GM12878 (cell line): ENCODE results near the gene C1QTNF8. TPM values are rescaled to one million over a fixed set of nuclear protein-coding genes. Genes with fewer than 3 reads are reported as not detected.

ENCODE experiments used
- ATAC-seq: fragments of 200-7000 bp; cut with Tn5 transposase; 3 replicates; pipeline ENCODE4 v1.9.1; 2020; ENCODE audit warnings: mild to moderate bottlenecking, moderate library complexity
- BruUV-seq: library from RNA; stranded (reverse); fragments of 400-500 nt; replicated peaks from 2 replicates; lab custom pipeline; 2021; lab: Mats Ljungman, UMichigan
- CTCF ChIA-PET: fragments of 300-600 bp; sonication (Branson Sonifier 250); formaldehyde crosslinking; extraction: SDS; loops from one replicate; lab custom pipeline; 2021; ENCODE audit warnings: inconsistent platforms; lab: Yijun Ruan, JAX
- POLR2A ChIA-PET: fragments of 350-600 bp; formaldehyde crosslinking; extraction: SDS; loops from one replicate; lab custom pipeline; 2021; ENCODE audit warnings: inconsistent platforms; lab: Charles Lee
- RAD21 ChIA-PET: fragments of 300-600 bp; sonication (Branson Sonifier 250); formaldehyde crosslinking; loops from one replicate; lab custom pipeline; 2023; ENCODE audit warnings: antibody characterized with exemption; ENCODE audit not compliant: unreplicated experiment; lab: Charles Lee
- SMC1A ChIA-PET: fragments of 300-600 bp; sonication (Branson Sonifier 250); formaldehyde crosslinking; loops from one replicate; lab custom pipeline; 2023; ENCODE audit not compliant: unreplicated experiment, uncharacterized antibody; lab: Charles Lee
- DNase-seq: peaks from one replicate; pipeline ENCODE4 v3.0.0-alpha.2; 2011; ENCODE audit warnings: low read depth, low spot score
- FAIRE-seq: peaks from 3 replicates; lab custom pipeline; 2011; peaks lifted over from hg19 to GRCh38; lab: Jason Lieb, UNC
- H2AFZ ChIP-seq: 2 replicates; pipeline ENCODE4 v1.6.0; 2011; ENCODE audit warnings: low read depth, low read length, control low read depth; ENCODE audit not compliant: control insufficient read depth
- H3K27ac ChIP-seq: 2 replicates; pipeline ENCODE4 v1.5.1; 2011; ENCODE audit warnings: control low read depth; ENCODE audit not compliant: control insufficient read depth, insufficient read depth
- H3K27me3 ChIP-seq, 2 experiments: replicated peaks in 1 of 2; 2 replicates each; pipeline versions ENCODE4 v1.6.0 to v1.6.1; 2011; ENCODE audit warnings: low read length in 1 of 2; ENCODE audit not compliant: control insufficient read depth in 2 of 2, insufficient read depth in 2 of 2
- H3K36me3 ChIP-seq, 2 experiments: 2 replicates each; pipeline ENCODE4 v1.5.1; 2011; ENCODE audit warnings: low read length in 1 of 2; ENCODE audit not compliant: control insufficient read depth in 2 of 2, insufficient read depth in 2 of 2
- H3K4me1 ChIP-seq: 2 replicates; pipeline ENCODE4 v1.6.1; 2011; ENCODE audit warnings: mild to moderate bottlenecking, low read length, moderate library complexity, mixed read lengths; ENCODE audit not compliant: control insufficient read depth, insufficient read depth
- H3K4me2 ChIP-seq: 2 replicates; pipeline ENCODE4 v1.6.0; 2011; ENCODE audit warnings: control low read depth; ENCODE audit not compliant: control insufficient read depth, insufficient read depth
- H3K4me3 ChIP-seq: fragments of 200-600 bp; sonication (generic); 2 replicates; pipeline ENCODE4 v1.5.1; 2016
- H3K79me2 ChIP-seq: 2 replicates; pipeline ENCODE4 v1.6.0; 2011; ENCODE audit warnings: low read length; ENCODE audit not compliant: control insufficient read depth, insufficient read depth
- H3K9ac ChIP-seq: 2 replicates; pipeline ENCODE4 v1.8.0; 2011; ENCODE audit warnings: low read length, control low read depth, mixed read lengths; ENCODE audit not compliant: control insufficient read depth, insufficient read depth
- H3K9me3 ChIP-seq: replicated peaks from 3 replicates; pipeline ENCODE4 v1.5.1; 2011; ENCODE audit warnings: mild to moderate bottlenecking, low read length; ENCODE audit not compliant: control insufficient read depth, insufficient read depth
- H4K20me1 ChIP-seq: 2 replicates; pipeline ENCODE4 v1.6.0; 2011; ENCODE audit not compliant: control insufficient read depth, insufficient read depth
- BMI1 ChIP-seq: fragments of 450-650 bp; IDR thresholded peaks from 2 replicates; pipeline ENCODE4 v1.6.1; 2016; ENCODE audit warnings: mild to moderate bottlenecking, moderate library complexity, borderline replicate concordance
- CBX5 ChIP-seq: sonication (generic); IDR thresholded peaks from 2 replicates; pipeline ENCODE4 v1.6.1; 2016; ENCODE audit warnings: low read depth, moderate library complexity, mild to moderate bottlenecking, inconsistent platforms
- CHD2 ChIP-seq: IDR thresholded peaks from 2 replicates; pipeline ENCODE4 v1.6.1; 2011; ENCODE audit warnings: low read depth, low read length, improper control_type of control experiment, borderline replicate concordance
- CREB1 ChIP-seq: IDR thresholded peaks from 2 replicates; pipeline ENCODE4 v1.6.1; 2012; ENCODE audit warnings: low read depth, mild to moderate bottlenecking, inconsistent platforms
- CTCF ChIP-seq, 3 experiments: IDR thresholded peaks in 2 of 3; conservative IDR thresholded peaks in 1 of 3; 2 replicates each; pipeline ENCODE4 v1.5.1; 2011; ENCODE audit warnings: low read depth in 3 of 3, low read length in 3 of 3, mild to moderate bottlenecking in 3 of 3, control low read depth in 2 of 3, moderate library complexity in 2 of 3, inconsistent platforms in 1 of 3, mixed read lengths in 1 of 3; ENCODE audit not compliant: control insufficient read depth in 2 of 3, insufficient read depth in 1 of 3; ENCODE audit errors: extremely low read depth in 1 of 3
- EP300 ChIP-seq, 2 experiments: fragments of 150-350 bp in 1 of 2; IDR thresholded peaks; 2 replicates each; pipeline ENCODE4 v1.6.1; 2011 to 2012; ENCODE audit warnings: low read depth in 2 of 2, low read length in 2 of 2, borderline replicate concordance in 1 of 2, improper control_type of control experiment in 1 of 2, inconsistent platforms in 1 of 2; ENCODE audit not compliant: control insufficient read depth in 1 of 2
- JUNB ChIP-seq: IDR thresholded peaks from 2 replicates; pipeline ENCODE4 v1.6.1; 2016; ENCODE audit warnings: antibody characterized with exemption, mild to moderate bottlenecking
- KAT2A ChIP-seq: conservative IDR thresholded peaks from 2 replicates; pipeline ENCODE4 v1.6.1; 2011; ENCODE audit warnings: low read depth, low read length; ENCODE audit not compliant: control insufficient read depth
- MAX ChIP-seq: IDR thresholded peaks from 2 replicates; pipeline ENCODE4 v1.6.1; 2012; ENCODE audit warnings: low read depth, low read length, improper control_type of control experiment
- NFIC ChIP-seq: IDR thresholded peaks from 2 replicates; pipeline ENCODE4 v1.6.1; 2012; ENCODE audit warnings: low read depth, mild to moderate bottlenecking, inconsistent platforms, low read length, moderate library complexity
- RAD21 ChIP-seq: IDR thresholded peaks from 2 replicates; pipeline ENCODE4 v1.6.1; 2011; ENCODE audit warnings: mild to moderate bottlenecking, low read depth, low read length, moderate library complexity; ENCODE audit not compliant: insufficient read depth
- SMC3 ChIP-seq: IDR thresholded peaks from 2 replicates; pipeline ENCODE4 v1.6.1; 2011; ENCODE audit warnings: low read length, improper control_type of control experiment, borderline replicate concordance
- SRF ChIP-seq, 2 experiments: IDR thresholded peaks; 2 replicates each; pipeline ENCODE4 v1.6.1; 2011; ENCODE audit warnings: low read depth in 2 of 2, low read length in 2 of 2, mild to moderate bottlenecking in 1 of 2, moderate library complexity in 1 of 2
- TBL1XR1 ChIP-seq: IDR thresholded peaks from 2 replicates; pipeline ENCODE4 v1.6.1; 2012; ENCODE audit warnings: low read depth, low read length, improper control_type of control experiment
- ZNF384 ChIP-seq: IDR thresholded peaks from 2 replicates; pipeline ENCODE4 v1.6.1; 2012; ENCODE audit warnings: low read depth, mild to moderate bottlenecking, low read length, improper control_type of control experiment, borderline replicate concordance
- WGBS: methylation state at CpG from one replicate; pipeline ENCODE4 v1.1.6; 2016; ENCODE audit warnings: low lambda C conversion rate; ENCODE audit not compliant: insufficient replicate concordance, insufficient coverage; ENCODE audit errors: missing lambda C conversion rate; 5-methylcytosine and 5-hydroxymethylcytosine counted together
- in situ Hi-C: fragments of 300-500 bp; cut with MboI; formaldehyde crosslinking; loops from 9 replicates; pipeline ENCODE4 v1.14.3; 2018; ENCODE audit warnings: mixed read lengths
- intact Hi-C: fragments of 100-400 bp; cut with micrococcal nuclease; formaldehyde crosslinking; loops from one replicate; pipeline ENCODE4 v1.14.2; 2022; ENCODE audit not compliant: unreplicated experiment
- polyA plus RNA-seq, 11 experiments: library from polyadenylated mRNA; depleted of rRNA in 4 of 11; unstranded in 6 of 11; stranded (reverse) in 5 of 11; fragments of >200 nt; fragmentation: Nextera tagmentation in 4 of 11; fragmentation: Illumina TruSeq in 1 of 11; extraction: Ambion mirVana in 4 of 11; extraction: Trizol in 1 of 11; gene quantifications; 1 replicate in 1 of 11; 2 replicates in 10 of 11; pipeline versions ENCODE4 v1.2.1 to v1.2.3, GENCODE V29; 2011 to 2016; ENCODE audit warnings: inconsistent platforms in 2 of 11, missing spikeins in 2 of 11, low read depth in 1 of 11
- total RNA-seq, 4 experiments: library from RNA; depleted of rRNA in 3 of 4; stranded (reverse); fragments of >200 nt in 3 of 4; fragmentation: Illumina TruSeq in 1 of 4; extraction: Trizol in 1 of 4; gene quantifications; 2 replicates each; pipeline versions ENCODE4 v1.2.1 to v1.2.3, GENCODE V29; 2013 to 2021
- TF ChIP-seq, protein P1 (sequence below): fragments of 450-650 bp; IDR thresholded peaks from 2 replicates; pipeline ENCODE4 v1.6.1; 2016; ENCODE audit warnings: mild to moderate bottlenecking

C1QTNF8 gene
- total and polyA plus RNA-seq, 10 of the 15 experiments (the other 5 are each of a cell fraction or from before 2014, with no cell fraction given) = not detected

DNA sequence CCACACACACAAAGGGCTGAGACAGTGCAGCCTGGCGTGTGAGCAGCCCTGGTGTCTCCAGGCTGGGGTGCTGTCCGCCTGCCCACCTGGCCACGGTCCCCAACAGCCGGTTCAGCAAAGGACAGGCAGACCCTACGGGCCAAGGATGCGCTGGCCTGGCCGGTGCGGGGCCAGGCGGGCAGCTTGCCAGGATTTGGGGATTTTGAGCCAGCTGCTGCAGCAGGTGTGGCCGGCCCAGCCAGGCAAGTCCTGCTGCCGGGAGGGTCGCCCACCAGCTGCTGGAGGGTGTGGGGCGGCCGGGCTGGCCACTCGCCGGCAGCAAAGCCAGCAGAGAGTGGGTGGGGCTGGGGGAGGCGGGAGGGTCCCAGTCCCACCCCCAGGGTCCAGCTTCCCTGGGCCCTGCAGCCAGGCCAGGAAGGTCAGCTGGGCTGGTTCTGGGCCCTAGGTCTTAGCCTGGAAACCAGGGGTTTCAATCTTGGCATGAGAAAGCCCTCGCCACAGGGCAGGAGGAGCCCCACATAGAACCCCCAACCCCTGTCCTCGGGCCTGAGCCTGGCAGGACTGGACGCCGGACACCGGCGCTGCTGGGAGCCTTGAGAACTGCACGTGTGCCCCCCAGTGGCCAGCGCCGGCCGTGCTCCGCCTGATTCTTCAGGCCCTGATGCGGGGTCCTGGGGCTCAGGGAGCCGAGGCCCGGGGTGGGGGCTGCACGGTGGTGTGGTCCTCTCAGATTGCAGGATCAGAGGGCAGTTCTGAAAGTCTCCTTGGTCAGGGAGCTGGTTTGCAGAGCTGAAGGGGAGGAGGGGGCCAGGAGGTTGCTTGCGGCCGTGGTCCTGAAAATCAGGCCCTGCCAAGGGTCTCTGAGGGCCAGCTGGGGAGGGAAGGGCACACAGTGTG lies 41.1 kb downstream of the C1QTNF8 start:
- RAD21 ChIA-PET = no interaction called here
- no peak for FAIRE-seq
- no peak overlapping the region for H2AFZ ChIP-seq
- in situ Hi-C loops = no loop called here
- BruUV-seq = no TSS peak
- TF ChIP-seq SRF (IDR thresholded peaks at IDR 0.05; ENCODE audit: low read depth in 2 of 2, low read length in 2 of 2) = no peak
- TF ChIP-seq ZNF384 = no peak
- TF ChIP-seq KAT2A = no peak
- TF ChIP-seq CTCF (IDR thresholded peaks at IDR 0.05 in 2 of 3, conservative IDR thresholded peaks at IDR 0.05 in 1 of 3; ENCODE audit: control insufficient read depth in 2 of 3, extremely low read depth in 1 of 3, insufficient read depth in 1 of 3, low read depth in 3 of 3, low read length in 3 of 3) = peak; percentile 39 to 63 (median 56); a peak in 5 of 6 replicates
- no peak for TF ChIP-seq CREB1
- TF ChIP-seq CHD2 = no peak
- TF ChIP-seq, protein P1, sequence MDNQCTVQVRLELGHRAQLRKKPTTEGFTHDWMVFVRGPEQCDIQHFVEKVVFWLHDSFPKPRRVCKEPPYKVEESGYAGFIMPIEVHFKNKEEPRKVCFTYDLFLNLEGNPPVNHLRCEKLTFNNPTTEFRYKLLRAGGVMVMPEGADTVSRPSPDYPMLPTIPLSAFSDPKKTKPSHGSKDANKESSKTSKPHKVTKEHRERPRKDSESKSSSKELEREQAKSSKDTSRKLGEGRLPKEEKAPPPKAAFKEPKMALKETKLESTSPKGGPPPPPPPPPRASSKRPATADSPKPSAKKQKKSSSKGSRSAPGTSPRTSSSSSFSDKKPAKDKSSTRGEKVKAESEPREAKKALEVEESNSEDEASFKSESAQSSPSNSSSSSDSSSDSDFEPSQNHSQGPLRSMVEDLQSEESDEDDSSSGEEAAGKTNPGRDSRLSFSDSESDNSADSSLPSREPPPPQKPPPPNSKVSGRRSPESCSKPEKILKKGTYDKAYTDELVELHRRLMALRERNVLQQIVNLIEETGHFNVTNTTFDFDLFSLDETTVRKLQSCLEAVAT = no peak
- no peak for TF ChIP-seq TBL1XR1
- peak; percentile 28; the same call in 1 of the 2 replicates for TF ChIP-seq SMC3
- TF ChIP-seq RAD21 = peak; percentile 54
- no peak for TF ChIP-seq BMI1
- no peak for TF ChIP-seq NFIC
- no peak for TF ChIP-seq MAX
- TF ChIP-seq EP300 (IDR thresholded peaks at IDR 0.05; ENCODE audit: borderline replicate concordance in 1 of 2, control insufficient read depth in 1 of 2, low read depth in 2 of 2, low read length in 2 of 2) = no peak
- TF ChIP-seq JUNB = no peak
- no peak for TF ChIP-seq CBX5
- TF ChIP-seq, all 136 proteins: peak for 3
- no peaks in the 10 kb centered on the region for H3K79me2 ChIP-seq
- no peaks in the 10 kb centered on the region for H3K27me3 ChIP-seq
- H3K4me2 ChIP-seq = no peak overlapping the region
- ChIA-PET CTCF (no interaction called here), SMC1A (no interaction called here), POLR2A (no interaction called here)
- DNase-seq (no peak), ATAC-seq (peak; percentile 70)
- intact Hi-C loops = no loop called here
- peaks cover 2% of the 10 kb centered on the region; the same call in 1 of the 3 replicates for H3K9me3 ChIP-seq
- H3K4me1 ChIP-seq = no peaks in the 10 kb centered on the region
- H3K36me3 ChIP-seq = no peaks in the 10 kb centered on the region
- H3K27ac ChIP-seq = no peak overlapping the region
- 13% methylated on average over 34 of the region's 34 CpGs for WGBS
- no peak overlapping the region for H3K4me3 ChIP-seq
- no peak overlapping the region for H3K9ac ChIP-seq
- no peaks in the 10 kb centered on the region for H4K20me1 ChIP-seq
